Fibroblast of upper back skin (primary cell): ENCODE data around the gene GTPBP3.

Experiments used
- DNase-seq: peaks from one replicate; pipeline ENCODE4 v3.0.0-alpha.2; 2013

The GTPBP3 gene

DNA sequence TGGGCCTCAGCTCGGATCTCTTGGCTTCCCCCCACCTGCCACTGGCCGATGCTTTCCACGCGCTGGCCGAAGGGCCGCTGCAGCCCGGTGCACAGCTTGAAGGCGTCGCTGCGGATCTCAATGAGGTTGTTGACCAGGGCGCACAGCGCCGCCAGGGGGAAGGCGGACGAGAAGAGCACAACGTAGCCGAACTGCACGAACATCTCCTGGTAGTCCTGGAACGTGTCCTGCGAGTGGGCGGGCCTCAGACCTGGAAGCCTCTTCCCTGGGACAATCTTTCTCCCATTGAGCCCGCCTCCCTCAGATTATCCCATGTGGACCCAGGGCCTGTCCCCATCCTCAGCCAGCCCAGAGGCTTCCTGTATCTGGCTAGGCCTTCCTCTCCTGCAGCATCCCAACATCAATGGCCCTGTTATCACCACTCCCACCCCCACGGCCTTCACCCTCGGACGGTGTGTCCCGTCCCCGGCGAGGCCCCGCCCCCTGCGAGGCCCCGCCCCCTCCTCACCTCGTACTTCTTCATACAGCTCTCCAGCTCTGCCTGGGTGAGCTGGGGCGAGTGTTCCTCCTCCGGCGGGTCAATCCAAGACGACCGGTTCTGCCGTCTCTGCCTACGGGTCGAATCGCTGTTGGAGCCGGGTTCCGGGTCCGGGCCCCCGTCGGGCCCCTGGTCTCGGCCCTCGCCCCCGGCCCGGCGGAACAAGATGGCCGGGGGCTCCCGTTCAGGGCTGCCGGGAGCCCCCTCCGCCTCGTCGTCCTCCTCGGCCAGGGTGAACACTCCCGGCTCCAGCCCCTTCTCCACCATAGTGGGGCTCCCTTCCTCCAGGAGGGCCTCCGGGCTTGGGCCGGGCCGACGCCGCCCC lies 9.5 kb upstream of the GTPBP3 start:
- no peak for DNase-seq

DNA sequence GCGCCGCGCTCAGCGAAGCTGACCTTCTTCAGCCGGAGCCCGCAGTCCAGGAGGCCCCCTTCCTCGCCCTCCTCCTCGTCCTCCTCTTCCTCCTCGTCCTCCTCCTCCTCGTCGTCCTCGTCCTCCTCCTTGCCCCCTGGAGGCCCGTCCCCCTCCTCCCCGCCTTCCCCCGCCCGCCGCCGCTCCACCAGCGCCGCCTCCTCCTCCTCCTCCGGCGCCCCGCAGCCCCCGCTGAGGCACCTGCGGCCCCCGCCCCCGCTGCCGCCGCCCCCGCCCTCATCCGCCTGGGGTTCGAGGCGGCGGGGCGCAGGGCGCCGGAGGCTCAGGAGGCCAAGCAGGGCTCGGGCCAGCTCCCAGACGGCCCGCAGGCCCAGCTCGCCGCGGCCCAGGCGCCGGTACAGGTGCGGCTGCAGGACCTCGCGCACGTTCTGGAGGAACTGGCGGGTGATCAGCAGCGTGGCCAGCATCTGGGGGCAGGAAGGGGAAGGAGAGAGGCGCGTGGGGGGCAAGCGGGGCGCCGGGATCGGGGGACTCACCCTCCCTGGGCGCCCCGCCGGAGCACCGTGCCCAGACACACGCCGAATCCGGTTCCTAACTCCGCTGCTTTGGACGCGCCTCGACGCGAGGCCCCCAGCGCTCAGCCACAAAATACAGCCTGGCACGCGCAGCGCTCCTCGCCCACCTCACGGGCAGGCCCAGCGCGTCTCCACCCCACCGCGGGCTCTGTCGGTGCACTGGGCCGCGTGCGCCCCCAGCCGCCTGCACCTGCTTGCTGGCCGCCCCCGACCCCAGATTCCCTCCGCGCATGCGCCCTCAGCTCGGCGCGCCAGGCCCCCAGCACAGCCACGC lies 8.6 kb upstream of the GTPBP3 start:
- DNase-seq, result no peak

GRCh38 chr19:17329366-17330261 lies 7.7 kb upstream of the GTPBP3 start:
- no peak for DNase-seq

- no peak for DNase-seq
These were observed 6.9 kb upstream of the GTPBP3 start for GRCh38 chr19:17330262-17331044.

- DNase-seq, result no peak
These were observed 6.3 kb upstream of the GTPBP3 start for GRCh38 chr19:17331045-17331558.

DNA sequence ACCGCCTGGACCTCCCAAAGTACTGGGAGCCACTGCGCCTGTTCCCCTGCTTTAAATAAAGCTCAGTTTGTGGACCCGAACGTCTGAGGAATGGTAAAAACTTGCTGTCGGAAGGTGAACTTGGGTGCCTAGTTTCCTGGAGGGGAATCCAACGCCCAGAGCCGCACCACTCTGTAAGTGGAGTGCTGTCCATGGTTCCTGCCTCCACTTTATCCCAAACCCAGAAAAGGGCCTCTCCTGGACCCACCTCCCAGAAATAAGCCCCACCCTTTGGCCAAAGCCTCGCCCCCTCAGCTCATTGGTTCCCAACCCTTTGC lies 5.0 kb upstream of the GTPBP3 start:
- no peak for DNase-seq

DNA sequence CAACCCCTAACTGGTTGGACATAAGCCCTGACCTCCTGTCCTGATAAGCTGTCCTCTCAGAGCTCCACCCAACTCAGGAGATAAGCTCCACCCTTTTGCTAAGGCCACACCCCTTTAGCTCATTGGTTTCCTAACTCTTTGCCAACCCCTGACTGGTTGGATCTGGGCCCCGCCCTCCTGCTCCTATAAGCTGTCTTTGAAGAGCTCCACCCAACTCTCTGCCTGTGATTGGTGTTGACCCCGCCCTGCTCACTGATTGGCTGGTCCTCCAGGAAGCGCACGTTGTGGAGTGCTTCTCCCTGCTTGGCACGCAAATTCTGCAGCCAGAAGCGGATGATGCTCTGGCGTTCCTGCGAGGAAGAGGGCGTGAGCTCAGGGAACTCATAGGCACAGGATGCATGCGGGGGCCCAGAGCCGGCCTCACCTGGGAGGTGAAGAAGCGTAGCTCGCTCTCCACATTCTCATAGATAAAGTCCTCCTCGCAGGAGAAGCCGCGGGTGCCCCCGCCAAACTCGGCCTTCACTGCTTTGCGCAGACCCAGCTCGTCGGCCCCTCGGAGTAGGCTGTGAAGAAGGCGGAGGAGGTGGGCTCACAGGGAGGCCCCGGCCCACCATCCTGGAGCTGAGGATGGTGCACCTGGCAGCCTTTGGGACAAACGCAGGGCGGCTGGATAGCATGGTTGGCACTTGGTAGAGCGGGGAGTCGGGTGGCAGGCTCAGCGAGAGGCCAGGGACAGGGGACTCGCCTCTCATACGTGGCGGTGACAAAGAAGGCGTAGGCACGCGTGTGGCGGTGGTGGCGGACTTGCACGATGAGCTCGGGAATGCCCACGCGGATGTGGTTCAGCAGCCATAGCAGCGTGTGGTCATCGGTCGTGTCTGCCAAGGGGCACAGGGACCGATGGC lies 4.4 kb upstream of the GTPBP3 start:
- DNase-seq, result peak; percentile 42

DNA sequence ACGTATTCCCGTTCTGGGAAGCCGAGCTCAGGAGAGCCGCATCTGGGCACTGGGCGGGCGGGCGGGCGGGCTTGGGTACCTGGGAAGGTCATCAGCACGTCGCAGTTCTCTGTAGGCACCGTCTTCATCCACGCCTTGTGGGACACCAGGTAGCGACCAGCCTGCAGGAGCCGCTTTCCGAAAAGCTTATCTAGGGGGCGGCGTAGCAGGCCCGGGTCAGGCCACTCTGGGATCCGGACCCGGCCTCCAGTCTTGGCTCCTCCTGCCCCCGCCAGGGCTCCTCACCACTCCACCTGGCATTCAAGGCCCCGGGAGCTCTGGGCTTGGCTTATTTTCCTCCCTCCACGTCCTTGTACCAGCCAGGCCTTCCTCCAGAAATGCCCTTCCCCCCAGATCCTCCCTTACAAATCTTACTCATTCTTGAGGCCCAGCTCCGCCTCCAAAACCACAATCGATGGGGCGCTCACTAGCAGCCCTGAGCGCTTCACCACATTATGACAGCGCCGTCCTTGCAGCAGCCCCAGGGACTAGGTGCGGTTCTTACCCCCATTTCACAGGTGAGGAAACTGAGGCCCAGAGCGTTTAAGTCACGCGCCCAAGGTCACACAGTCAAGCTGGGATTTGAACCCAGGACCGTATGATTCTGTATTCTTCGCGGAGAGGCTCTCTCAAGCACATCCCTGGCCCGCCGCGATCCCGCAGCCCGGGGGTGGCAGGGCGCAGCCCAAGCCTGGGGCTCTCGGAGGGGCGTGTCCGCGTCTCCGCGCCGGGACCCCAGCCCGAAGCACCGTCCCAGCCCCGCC lies 3.5 kb upstream of the GTPBP3 start:
- peak; percentile 85 for DNase-seq

GRCh38 chr19:17334414-17335409 lies 2.6 kb upstream of the GTPBP3 start, which contains the start of gene ANO8:
TSS of gene ANO8 (minus strand) at chr19:17334855. CDS start at chr19:17334670, 185 bp downstream.
- peak; percentile 98 for DNase-seq

- DNase-seq, result no peak
These were observed 1.8 kb upstream of the GTPBP3 start for GRCh38 chr19:17335575-17335974.

DNA sequence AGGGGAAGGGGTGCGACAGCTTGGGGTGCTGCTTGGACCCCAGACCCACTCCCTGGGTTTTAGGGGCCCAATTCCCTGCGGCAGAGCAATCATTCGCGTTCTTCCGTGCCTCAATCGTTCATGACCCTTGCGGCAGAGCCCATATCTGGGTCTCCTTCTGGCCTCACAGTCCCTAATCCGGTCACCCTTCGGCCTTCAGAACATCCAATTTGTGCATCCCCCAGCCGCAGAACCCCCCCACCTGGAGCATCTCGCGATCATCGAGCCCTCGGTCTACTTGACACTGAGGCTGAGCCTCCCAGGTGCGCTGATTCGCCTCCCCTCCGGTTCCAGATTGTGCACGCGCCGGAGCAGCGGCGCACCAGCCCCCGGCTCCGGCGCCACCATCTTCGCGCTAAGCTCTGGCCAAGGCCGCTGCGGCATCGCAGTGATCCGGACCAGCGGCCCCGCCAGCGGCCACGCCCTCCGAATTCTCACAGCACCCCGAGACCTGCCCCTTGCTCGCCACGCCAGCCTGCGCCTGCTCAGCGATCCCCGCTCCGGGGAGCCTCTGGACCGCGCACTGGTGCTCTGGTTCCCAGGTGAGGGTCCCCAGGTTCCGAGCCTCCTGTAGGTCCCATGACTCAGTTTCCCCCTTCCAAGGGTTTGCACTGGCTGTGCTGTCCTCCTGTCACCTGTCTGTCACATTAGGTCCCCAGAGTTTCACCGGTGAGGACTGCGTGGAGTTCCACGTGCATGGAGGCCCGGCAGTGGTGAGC lies 501 bp downstream of the GTPBP3 start:
- no peak for DNase-seq

DNA sequence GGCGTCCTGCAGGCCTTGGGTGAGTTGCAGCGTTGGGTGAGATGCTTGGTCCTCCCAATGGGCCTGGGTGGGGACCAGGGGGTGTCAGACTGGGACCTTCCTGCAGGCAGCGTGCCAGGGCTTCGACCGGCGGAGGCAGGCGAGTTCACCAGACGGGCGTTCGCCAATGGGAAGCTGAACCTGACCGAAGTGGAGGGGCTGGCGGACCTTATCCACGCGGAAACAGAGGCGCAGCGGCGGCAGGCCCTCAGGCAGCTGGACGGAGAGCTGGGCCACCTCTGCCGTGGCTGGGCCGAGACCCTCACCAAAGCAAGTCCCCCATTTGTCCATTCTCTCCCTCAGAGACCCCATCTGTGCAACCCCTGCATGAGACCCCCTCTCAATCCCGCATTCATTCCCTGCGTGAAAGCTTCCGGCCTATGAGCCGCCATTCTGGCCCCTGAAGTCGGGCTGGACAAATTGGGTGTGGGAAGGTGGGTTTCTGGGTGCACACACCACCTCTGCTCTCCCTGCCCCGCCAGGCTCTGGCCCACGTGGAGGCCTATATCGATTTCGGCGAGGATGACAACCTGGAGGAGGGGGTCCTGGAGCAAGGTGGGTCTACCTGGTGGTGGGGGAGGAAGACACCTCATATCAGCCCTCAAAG lies 1.2 kb downstream of the GTPBP3 start:
- no peak for DNase-seq

GRCh38 chr19:17339088-17339741 lies 1.9 kb downstream of the GTPBP3 start:
- DNase-seq, result no peak

GRCh38 chr19:17340302-17340870 lies 3.0 kb downstream of the GTPBP3 start:
- DNase-seq, result no peak

DNA sequence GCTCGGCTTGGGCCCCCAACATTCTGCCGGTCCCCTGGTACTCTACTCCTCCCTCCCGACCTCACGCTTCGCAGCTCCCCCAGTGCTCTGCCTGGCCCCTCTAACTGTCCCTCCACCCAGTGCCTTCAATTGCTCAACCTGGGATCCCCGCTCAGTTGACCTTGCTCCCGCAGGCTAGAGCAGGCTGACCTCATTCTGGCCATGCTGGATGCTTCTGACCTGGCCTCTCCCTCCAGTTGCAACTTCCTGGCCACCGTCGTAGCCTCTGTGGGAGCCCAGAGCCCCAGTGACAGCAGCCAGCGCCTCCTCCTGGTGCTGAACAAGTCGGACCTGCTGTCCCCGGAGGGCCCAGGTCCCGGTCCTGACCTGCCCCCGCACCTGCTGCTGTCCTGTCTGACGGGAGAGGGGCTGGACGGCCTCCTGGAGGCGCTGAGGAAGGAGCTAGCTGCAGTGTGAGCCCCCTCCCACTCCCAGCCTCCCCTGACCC lies 3.6 kb downstream of the GTPBP3 start:
- DNase-seq, result no peak

GRCh38 chr19:17341386-17341785 lies 4.0 kb downstream of the GTPBP3 start:
- DNase-seq, result no peak
